SK-N-SH (cell line): ENCODE data around the gene DCHS2. TPM values are rescaled to one million over a fixed set of nuclear protein-coding genes. Genes with fewer than 3 reads are reported as not detected.

Experiments used
- CTCF ChIA-PET: fragments of 300-600, 350-600 bp; formaldehyde crosslinking; extraction: SDS; loops from one replicate; lab custom pipeline; 2021; lab: Yijun Ruan, JAX
- POLR2A ChIA-PET: fragments of 350-600 bp; sonication (Branson Sonifier 250); formaldehyde crosslinking; extraction: SDS; loops from one replicate; lab custom pipeline; 2020; ENCODE audit warnings: antibody characterized with exemption, inconsistent platforms; lab: Yijun Ruan, JAX
- DNase-seq: peaks from one replicate; pipeline ENCODE4 v3.0.0; 2012
- H2AFZ ChIP-seq: fragments of 200-600 bp; sonication (generic); 2 replicates; pipeline ENCODE4 v1.8.1; 2016; ENCODE audit warnings: antibody characterized with exemption, mild to moderate bottlenecking, low read depth
- H3F3A ChIP-seq: fragments of 200-600 bp; sonication (generic); replicated peaks from 2 replicates; pipeline ENCODE3; 2016; ENCODE audit warnings: antibody characterized with exemption, mild to moderate bottlenecking; ENCODE audit not compliant: insufficient read depth
- H3K27ac ChIP-seq, 2 experiments: fragments of 200-500 bp in 1 of 2; fragments of 200-600 bp in 1 of 2; sonication (Bioruptor generic) in 1 of 2; sonication (generic), shearing (Covaris generic) in 1 of 2; 2 replicates each; pipeline versions ENCODE4 v1.5.1 to v1.6.1; 2014 to 2016; ENCODE audit warnings: low read depth in 2 of 2, inconsistent platforms in 1 of 2, low read length in 1 of 2, mild to moderate bottlenecking in 1 of 2, mixed read lengths in 1 of 2
- H3K27me3 ChIP-seq: fragments of 200-600 bp; sonication (generic), shearing (Covaris generic); 2 replicates; pipeline ENCODE4 v1.6.1; 2016; ENCODE audit warnings: mixed run types; ENCODE audit not compliant: insufficient read depth
- H3K36me3 ChIP-seq, 2 experiments: fragments of 200-500 bp in 1 of 2; fragments of 200-600 bp in 1 of 2; sonication (Bioruptor generic) in 1 of 2; sonication (generic) in 1 of 2; replicated peaks in 1 of 2; 2 replicates each; pipeline versions ENCODE3 to v1.5.1; 2014 to 2016; ENCODE audit warnings: low read length in 1 of 2, mild to moderate bottlenecking in 1 of 2; ENCODE audit not compliant: insufficient read depth in 2 of 2, control insufficient read depth in 1 of 2
- H3K4me1 ChIP-seq, 2 experiments: fragments of 200-500 bp in 1 of 2; fragments of 200-600 bp in 1 of 2; sonication (Bioruptor generic) in 1 of 2; sonication (generic), shearing (Covaris generic) in 1 of 2; 2 replicates each; pipeline versions ENCODE4 v1.5.1 to v1.6.1; 2014 to 2016; ENCODE audit warnings: low read depth in 1 of 2, low read length in 1 of 2, mixed run types in 1 of 2; ENCODE audit not compliant: insufficient read depth in 2 of 2, control insufficient read depth in 1 of 2
- H3K4me2 ChIP-seq: fragments of 200-600 bp; sonication (generic), shearing (Covaris generic); 2 replicates; pipeline ENCODE4 v1.6.1; 2017; ENCODE audit warnings: mixed run types
- H3K4me3 ChIP-seq, 2 experiments: fragments of 200-500 bp in 1 of 2; fragments of 200-600 bp in 1 of 2; sonication (Bioruptor generic) in 1 of 2; sonication (generic), shearing (Covaris generic) in 1 of 2; 2 replicates each; pipeline versions ENCODE4 v1.5.1 to v1.8.1; 2014 to 2016; ENCODE audit warnings: low read depth in 2 of 2, inconsistent platforms in 1 of 2, low read length in 1 of 2, mild to moderate bottlenecking in 1 of 2, mixed read lengths in 1 of 2, moderate library complexity in 1 of 2
- H3K79me2 ChIP-seq: fragments of 200-600 bp; sonication (generic); 2 replicates; pipeline ENCODE4 v1.8.1; 2017; ENCODE audit warnings: mild to moderate bottlenecking; ENCODE audit not compliant: insufficient read depth
- H3K9ac ChIP-seq: fragments of 200-600 bp; sonication (generic); 2 replicates; pipeline ENCODE4 v1.6.1; 2017; ENCODE audit warnings: mixed run types
- H3K9me2 ChIP-seq: fragments of 200-600 bp; sonication (generic); 2 replicates; pipeline ENCODE4 v1.6.1; 2017; ENCODE audit warnings: mixed run types
- H3K9me3 ChIP-seq: fragments of 200-600 bp; sonication (generic); 2 replicates; pipeline ENCODE4 v1.6.1; 2017; ENCODE audit warnings: mixed run types, mild to moderate bottlenecking, moderate library complexity
- H4K20me1 ChIP-seq: fragments of 200-600 bp; sonication (generic); 2 replicates; pipeline ENCODE4 v1.6.1; 2017; ENCODE audit warnings: mild to moderate bottlenecking, mixed run types; ENCODE audit not compliant: insufficient read depth
- CTCF ChIP-seq: fragments of 200-600 bp; sonication (generic); IDR thresholded peaks from 2 replicates; pipeline ENCODE4 v1.6.1; 2017; ENCODE audit warnings: antibody characterized with exemption, mild to moderate bottlenecking, moderate library complexity
- EP300 ChIP-seq, 2 experiments: IDR thresholded peaks; 2 replicates each; pipeline versions ENCODE4 v1.4.0 to v1.6.1; 2012; ENCODE audit warnings: borderline replicate concordance in 1 of 2, low read depth in 1 of 2, low read length in 1 of 2
- EZH2phosphoT487 ChIP-seq: fragments of 200-600 bp; sonication (generic); IDR thresholded peaks from 2 replicates; pipeline ENCODE4 v1.6.1; 2017; ENCODE audit warnings: low read depth, mixed run types, mild to moderate bottlenecking, antibody characterized with exemption, moderate library complexity, borderline replicate concordance
- FOXJ3 ChIP-seq: sonication (generic); formaldehyde crosslinking; IDR thresholded peaks from 2 replicates; pipeline ENCODE4 v1.5.1; 2020; ENCODE audit warnings: mild to moderate bottlenecking, missing genetic modification reagents
- FOXM1 ChIP-seq: IDR thresholded peaks from 2 replicates; pipeline ENCODE4 v1.4.0; 2012; ENCODE audit warnings: low read depth, mild to moderate bottlenecking
- IRF3 ChIP-seq: fragments of 150-350 bp; IDR thresholded peaks from 2 replicates; pipeline ENCODE4 v1.6.1; 2016; ENCODE audit warnings: mild to moderate bottlenecking, low read depth, low read length
- MAX ChIP-seq: IDR thresholded peaks from 2 replicates; pipeline ENCODE4 v1.4.0; 2012; ENCODE audit warnings: low read depth
- NFIC ChIP-seq: IDR thresholded peaks from 2 replicates; pipeline ENCODE4 v1.4.0; 2012; ENCODE audit warnings: borderline replicate concordance
- NRF1 ChIP-seq: IDR thresholded peaks from 2 replicates; pipeline ENCODE4 v1.6.1; 2012; ENCODE audit warnings: low read depth, mild to moderate bottlenecking, low read length
- RAD21 ChIP-seq: IDR thresholded peaks from 2 replicates; pipeline ENCODE4 v1.6.1; 2012; ENCODE audit warnings: mild to moderate bottlenecking, low read length
- REST ChIP-seq: IDR thresholded peaks from 2 replicates; pipeline ENCODE4 v1.6.1; 2012; ENCODE audit warnings: mild to moderate bottlenecking, low read depth, low read length, moderate library complexity
- RXRA ChIP-seq: IDR thresholded peaks from 2 replicates; pipeline ENCODE4 v1.4.0; 2012; ENCODE audit warnings: low read depth, mild to moderate bottlenecking, borderline replicate concordance
- SIN3A ChIP-seq: IDR thresholded peaks from 2 replicates; pipeline ENCODE4 v1.6.1; 2012; ENCODE audit warnings: low read depth, mild to moderate bottlenecking, low read length, moderate library complexity, borderline replicate concordance
- TAF1 ChIP-seq: IDR thresholded peaks from 2 replicates; pipeline ENCODE4 v1.6.1; 2012; ENCODE audit warnings: low read depth, mild to moderate bottlenecking, low read length, moderate library complexity, borderline replicate concordance
- TCF12 ChIP-seq: IDR thresholded peaks from 2 replicates; pipeline ENCODE4 v1.4.0; 2012
- USF2 ChIP-seq: fragments of 150-350 bp; IDR thresholded peaks from 2 replicates; pipeline ENCODE4 v1.6.1; 2017; ENCODE audit warnings: antibody characterized with exemption, low read length, low read depth, borderline replicate concordance
- ZBTB33 ChIP-seq: IDR thresholded peaks from 2 replicates; pipeline ENCODE4 v1.4.0; 2012; ENCODE audit warnings: low read depth, borderline replicate concordance
- WGBS: methylation state at CpG from one replicate; pipeline ENCODE4 v1.1.6; 2017; ENCODE audit warnings: low lambda C conversion rate; 5-methylcytosine and 5-hydroxymethylcytosine counted together
- polyA plus RNA-seq, 3 experiments: library from polyadenylated mRNA; depleted of rRNA; stranded (reverse); fragments of >200 nt; gene quantifications; 2 replicates each; pipeline ENCODE4 v1.2.3, GENCODE V29; 2012

Gene DCHS2
- polyA plus RNA-seq, 1 of the 3 experiments (the other 2 are of a cell fraction) = not detected

GRCh38 chr4:154320521-154320920 is 171.1 kb downstream of the DCHS2 start:
- H3K4me1 ChIP-seq = no peaks in the 10 kb centered on the region
- no peaks in the 10 kb centered on the region for H3K9me3 ChIP-seq
- H3K27me3 ChIP-seq = no peaks in the 10 kb centered on the region
- H3F3A ChIP-seq = no peaks in the 10 kb centered on the region
- CTCF ChIA-PET = interaction anchor here (0.6 kb wide), 1 partner anchor 16 kb away, joined by 3 read pairs; no protein-coding TSS in a partner anchor
- no peak overlapping the region for H2AFZ ChIP-seq
- no peaks in the 10 kb centered on the region for H3K79me2 ChIP-seq
- no peak overlapping the region for H3K27ac ChIP-seq
- no peaks in the 10 kb centered on the region for H3K9me2 ChIP-seq
- WGBS = 3% methylated on average over 6 of the region's 6 CpGs
- no peak overlapping the region for H3K4me2 ChIP-seq
- no peak for DNase-seq
- H4K20me1 ChIP-seq = no peaks in the 10 kb centered on the region
- no peak for TF ChIP-seq NRF1
- no peak for TF ChIP-seq TAF1
- no peak for TF ChIP-seq USF2
- TF ChIP-seq ZBTB33 = no peak
- TF ChIP-seq TCF12 = no peak
- TF ChIP-seq CTCF = no peak
- no peak for TF ChIP-seq SIN3A
- TF ChIP-seq IRF3 = no peak
- no peak for TF ChIP-seq RAD21
- TF ChIP-seq FOXJ3 (CRISPR knock-in tag) = no peak
- TF ChIP-seq NFIC = no peak
- TF ChIP-seq EP300 (IDR thresholded peaks at IDR 0.05; ENCODE audit: borderline replicate concordance in 1 of 2, low read depth in 1 of 2, low read length in 1 of 2) = no peak
- no peak for TF ChIP-seq RXRA
- no peak for TF ChIP-seq MAX
- no peak for TF ChIP-seq REST
- no peak for TF ChIP-seq EZH2phosphoT487
- TF ChIP-seq FOXM1 = no peak
- POLR2A ChIA-PET = no interaction called here
- no peak overlapping the region for H3K9ac ChIP-seq
- no peaks in the 10 kb centered on the region for H3K36me3 ChIP-seq
- no peak overlapping the region for H3K4me3 ChIP-seq
